ENCODE results near the gene LYPLA2. TPM values are rescaled to one million over a fixed set of nuclear protein-coding genes. Genes with fewer than 3 reads are reported as not detected.

The LYPLA2 gene
- total and polyA plus RNA-seq, 12 donors, result 26.0 to 91.3 (median 51.6) TPM

DNA sequence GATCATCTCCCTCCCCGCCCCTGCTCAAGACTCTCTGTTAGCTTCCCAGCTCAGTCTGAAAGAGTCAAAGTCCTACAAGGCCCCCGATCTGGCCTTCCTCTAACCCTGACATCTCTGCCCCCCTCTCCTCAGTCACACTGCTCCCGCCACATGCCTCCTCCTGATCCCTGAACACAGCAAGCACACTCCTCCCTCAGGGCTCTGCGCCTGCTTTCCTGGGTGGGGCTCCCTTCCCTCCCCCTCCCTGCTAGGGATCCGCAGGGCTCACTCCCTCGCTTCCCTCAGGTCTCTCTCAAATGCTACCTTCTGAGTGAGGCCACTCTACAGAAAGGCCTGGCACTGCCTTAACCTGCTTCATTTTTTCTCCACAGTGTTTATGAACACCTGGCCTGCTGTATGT is 15.3 kb downstream of the LYPLA2 start:
- H3K27ac ChIP-seq, result no peak overlapping the region
- WGBS, 4 donors, result 80 to 90% (median 88%) methylated on average over 6 of the region's 6 CpGs
- no peaks in the 10 kb centered on the region for H3K9me3 ChIP-seq (replicated peaks in 1 of 3)
- peaks cover 2 to 10% of the 10 kb centered on the region in 2 donors for H3K4me1 ChIP-seq (replicated peaks in 1 of 2)
- TF ChIP-seq, protein P1, sequence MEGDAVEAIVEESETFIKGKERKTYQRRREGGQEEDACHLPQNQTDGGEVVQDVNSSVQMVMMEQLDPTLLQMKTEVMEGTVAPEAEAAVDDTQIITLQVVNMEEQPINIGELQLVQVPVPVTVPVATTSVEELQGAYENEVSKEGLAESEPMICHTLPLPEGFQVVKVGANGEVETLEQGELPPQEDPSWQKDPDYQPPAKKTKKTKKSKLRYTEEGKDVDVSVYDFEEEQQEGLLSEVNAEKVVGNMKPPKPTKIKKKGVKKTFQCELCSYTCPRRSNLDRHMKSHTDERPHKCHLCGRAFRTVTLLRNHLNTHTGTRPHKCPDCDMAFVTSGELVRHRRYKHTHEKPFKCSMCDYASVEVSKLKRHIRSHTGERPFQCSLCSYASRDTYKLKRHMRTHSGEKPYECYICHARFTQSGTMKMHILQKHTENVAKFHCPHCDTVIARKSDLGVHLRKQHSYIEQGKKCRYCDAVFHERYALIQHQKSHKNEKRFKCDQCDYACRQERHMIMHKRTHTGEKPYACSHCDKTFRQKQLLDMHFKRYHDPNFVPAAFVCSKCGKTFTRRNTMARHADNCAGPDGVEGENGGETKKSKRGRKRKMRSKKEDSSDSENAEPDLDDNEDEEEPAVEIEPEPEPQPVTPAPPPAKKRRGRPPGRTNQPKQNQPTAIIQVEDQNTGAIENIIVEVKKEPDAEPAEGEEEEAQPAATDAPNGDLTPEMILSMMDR (IDR thresholded peaks at IDR 0.05), result no peak
- no peak for TF ChIP-seq POLR2A (IDR thresholded peaks at IDR 0.05)
- no peaks in the 10 kb centered on the region for H3K27me3 ChIP-seq
- H3K4me3 ChIP-seq, result no peak overlapping the region
- DNase-seq, result no peak
- intact Hi-C loops (cut with DNase I), result loop anchor here in 1 of 2 donors (10.0 kb wide), 1 partner anchor 59 kb away; the partner anchor contains the start of gene FUCA1
- peaks cover 0 to 19% of the 10 kb centered on the region in 2 donors for H3K36me3 ChIP-seq (replicated peaks in 1 of 2)

GRCh38 chr1:23807453-23807852 is 16.5 kb downstream of the LYPLA2 start:
- DNase-seq, result no peak
- Histone ChIP-seq H3K4me3 (no peak overlapping the region), H3K4me1 (replicated peaks in 1 of 2) (peaks cover 0 to 4% of the 10 kb centered on the region in 2 donors), H3K9me3 (replicated peaks in 1 of 3) (no peaks in the 10 kb centered on the region), H3K27ac (no peak overlapping the region), H3K36me3 (replicated peaks in 1 of 2) (peaks cover 0 to 29% of the 10 kb centered on the region in 2 donors), H3K27me3 (no peaks in the 10 kb centered on the region)
- intact Hi-C loops (cut with DNase I), result loop anchor here in 1 of 2 donors (10.0 kb wide), 1 partner anchor 57 kb away; the partner anchor contains the start of gene FUCA1
- WGBS, 4 donors, result 62 to 90% (median 73%) methylated on average over 3 of the region's 3 CpGs
- no peak for TF ChIP-seq POLR2A (IDR thresholded peaks at IDR 0.05)
- TF ChIP-seq, protein P1 (IDR thresholded peaks at IDR 0.05), result no peak

- Histone ChIP-seq H3K36me3 (replicated peaks in 1 of 2) (peaks cover 0 to 41% of the 10 kb centered on the region in 2 donors), H3K27ac (peak overlapping the region in 1 of 5 donors; percentile 62), H3K9me3 (replicated peaks in 1 of 3) (no peaks in the 10 kb centered on the region), H3K4me3 (no peak overlapping the region), H3K27me3 (no peaks in the 10 kb centered on the region), H3K4me1 (replicated peaks in 1 of 2) (peaks cover 0 to 4% of the 10 kb centered on the region in 2 donors)
- 26 to 36% (median 32%) methylated on average over 5 to 6 of the region's 6 CpGs for WGBS, 4 donors
- intact Hi-C loops (cut with DNase I), result loop anchor here in 1 of 2 donors (10.0 kb wide), 2 partner anchors 55 to 105 kb away; partner anchors contain the start of genes CNR2 and FUCA1
- no peak for TF ChIP-seq POLR2A (IDR thresholded peaks at IDR 0.05)
- TF ChIP-seq, protein P1 (IDR thresholded peaks at IDR 0.05), result peak; percentile 53 to 77 (median 66)
- DNase-seq, result peak; percentile 68 to 83 (median 81)
Measured at GRCh38 chr1:23809751-23810171, 18.8 kb downstream of the LYPLA2 start.

- Histone ChIP-seq H3K9me3 (replicated peaks in 1 of 3) (no peaks in the 10 kb centered on the region), H3K27ac (no peak overlapping the region), H3K4me3 (no peak overlapping the region), H3K4me1 (replicated peaks in 1 of 2) (peaks cover 0 to 4% of the 10 kb centered on the region in 2 donors), H3K27me3 (no peaks in the 10 kb centered on the region), H3K36me3 (replicated peaks in 1 of 2) (peaks cover 0 to 53% of the 10 kb centered on the region in 2 donors)
- DNase-seq, result peak in 6 of 7 donors; percentile 40 to 67 (median 50)
- intact Hi-C loops (cut with DNase I), result loop anchor here in 1 of 2 donors (10.0 kb wide), 1 partner anchor 104 kb away; the partner anchor contains the start of gene CNR2
- no peak for TF ChIP-seq POLR2A (IDR thresholded peaks at IDR 0.05)
- TF ChIP-seq, protein P1 (IDR thresholded peaks at IDR 0.05), result peak; percentile 39 to 73 (median 58)
- WGBS, 4 donors, result 73 to 78% (median 76%) methylated on average over 3 of the region's 3 CpGs
Measured at GRCh38 chr1:23810818-23811540, 20.0 kb downstream of the LYPLA2 start.
